Activated naive CD4-positive, alpha-beta T cell treated with anti-CD3 and anti-CD28 coated beads, Interleukin-2, amount 50 U/mL, for 16 hours (primary cell): ENCODE measurements around the gene AXL.
"Not testable (repeated sequence)": the region's sequence is repeated elsewhere in the genome, so short reads cannot be mapped to it uniquely, and the experiment has no call there.

Experiments
- DNase-seq: peaks from one replicate; pipeline ENCODE4 v3.0.0-alpha.2; 2020

AXL gene

DNA sequence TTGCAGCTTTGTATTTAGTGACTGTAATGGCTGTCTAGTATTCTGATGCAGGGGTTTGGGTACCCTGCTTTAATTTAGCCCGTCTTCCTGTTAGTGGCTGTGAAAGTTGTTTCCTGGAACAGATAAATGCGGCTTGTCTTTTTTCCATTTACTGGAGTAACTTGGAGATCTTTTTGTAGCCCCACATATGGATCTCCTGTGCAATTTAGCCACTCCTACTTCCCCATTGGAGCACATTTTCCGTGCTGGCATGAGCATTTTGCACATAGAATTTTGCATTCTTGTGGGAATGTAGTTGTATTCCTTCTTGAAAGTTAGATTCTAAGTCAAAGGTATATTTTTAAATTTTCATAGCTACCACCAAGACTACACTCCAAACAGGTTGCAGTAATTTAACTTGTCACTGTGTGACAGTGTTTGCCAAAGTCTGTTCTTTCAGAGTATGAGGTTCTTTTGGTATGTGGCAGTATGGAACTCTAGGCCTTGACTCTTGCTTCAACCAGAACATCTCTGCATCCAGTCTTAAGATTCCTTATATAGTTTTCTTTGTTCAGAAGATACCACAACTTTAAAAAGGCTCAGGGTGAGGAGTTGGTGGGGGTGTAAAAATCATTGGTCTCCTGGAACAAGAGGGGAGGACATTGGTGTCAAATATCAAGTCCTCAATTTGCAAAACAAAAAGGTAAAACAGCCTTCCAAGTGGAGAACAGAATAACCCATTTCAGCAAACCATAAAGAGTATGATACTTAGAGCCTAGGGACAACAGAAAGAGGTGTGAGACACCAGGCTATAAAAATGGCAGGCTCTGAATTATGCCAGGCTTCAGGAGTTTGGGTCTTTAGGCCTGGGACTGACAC is 69.9 kb downstream of the AXL start:
- DNase-seq: no peak

DNA sequence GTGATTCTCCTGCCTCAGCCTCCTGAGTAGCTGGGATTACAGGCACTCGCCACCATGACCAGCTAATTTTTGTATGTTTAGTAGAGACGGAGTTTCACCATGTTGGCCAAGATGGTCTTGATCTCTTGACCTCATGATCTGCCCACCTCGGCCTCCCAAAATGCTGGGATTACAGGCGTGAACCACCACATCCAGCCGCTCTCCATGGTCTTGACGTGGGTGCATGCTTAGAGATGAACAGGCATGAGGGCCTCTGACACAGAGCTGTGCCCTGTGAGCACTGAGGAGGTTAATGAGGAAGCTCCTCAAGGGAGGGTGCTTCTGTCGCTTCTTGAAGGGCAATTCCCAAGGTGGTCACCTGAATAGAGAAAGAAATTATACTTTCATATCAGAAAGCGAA is 70.8 kb downstream of the AXL start:
- DNase-seq: not testable (repeated sequence)

DNA sequence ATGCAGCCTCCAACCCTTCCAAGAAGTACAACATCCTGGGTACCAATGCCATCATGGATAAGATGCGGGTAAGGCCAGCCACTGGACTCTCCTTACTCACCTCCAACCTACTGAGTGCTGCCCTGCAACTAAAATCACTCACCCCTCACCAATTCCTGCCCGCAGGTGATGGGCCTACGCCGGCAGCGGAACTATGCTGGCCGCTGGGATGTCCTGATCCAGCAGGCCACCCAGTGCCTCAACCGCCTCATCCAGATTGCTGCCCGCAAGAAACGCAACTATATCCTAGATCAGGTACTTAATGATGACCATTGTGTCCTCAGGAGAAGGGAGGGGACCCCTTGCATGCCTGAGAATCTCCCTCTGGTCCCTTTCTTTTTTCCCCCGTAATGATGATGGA is 75.4 kb downstream of the AXL start:
- no peak for DNase-seq

- no peak for DNase-seq
Observed at GRCh38 chr19:41295499-41295898, 76.5 kb downstream of the AXL start.

GRCh38 chr19:41296433-41296871 is 77.4 kb downstream of the AXL start:
- no peak for DNase-seq

DNA sequence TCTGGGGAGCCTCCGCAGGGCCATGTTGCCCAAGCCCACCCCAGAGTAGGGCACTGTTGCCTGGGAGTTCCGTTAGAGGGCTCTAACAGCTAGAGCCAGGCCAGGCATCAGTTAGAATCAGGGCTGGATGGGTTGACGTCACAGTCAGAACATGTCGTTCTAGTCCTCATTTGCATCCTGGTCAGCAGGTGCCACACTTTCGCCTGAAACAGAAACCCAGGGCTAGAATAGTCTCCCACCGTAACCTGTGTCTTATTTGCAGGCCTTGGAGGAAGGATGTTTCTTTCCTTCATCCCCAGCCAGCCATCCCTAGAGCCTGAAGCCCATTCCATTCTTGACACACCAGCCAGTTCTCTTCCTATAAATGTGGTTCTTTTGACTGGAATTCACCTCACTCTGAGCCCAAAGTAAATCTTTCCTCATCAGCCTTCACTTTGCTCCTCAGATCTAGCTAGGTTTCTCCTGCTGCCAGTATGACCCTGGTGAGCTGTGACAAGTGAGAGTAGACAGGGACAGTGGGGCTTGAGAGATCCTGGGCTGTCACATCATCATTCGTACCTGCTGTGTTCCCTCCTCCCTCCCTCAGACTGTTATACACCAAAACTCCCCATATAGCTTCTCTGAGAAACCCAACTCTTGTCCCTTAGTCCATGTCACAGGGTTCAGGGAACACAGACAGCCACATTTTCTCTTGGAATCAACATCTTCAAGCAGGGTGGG is 78.8 kb downstream of the AXL start:
- DNase-seq: no peak

- DNase-seq: no peak
Observed at GRCh38 chr19:41298348-41298964, 79.4 kb downstream of the AXL start.

GRCh38 chr19:41299046-41299754 is 80.2 kb downstream of the AXL start:
- DNase-seq: no peak

- peak; percentile 40 for DNase-seq
Observed at GRCh38 chr19:41299755-41300089, 80.7 kb downstream of the AXL start.

GRCh38 chr19:41300555-41300954 is 81.5 kb downstream of the AXL start:
- DNase-seq: no peak

GRCh38 chr19:41302624-41303351 is 83.8 kb downstream of the AXL start:
- DNase-seq: peak; percentile 58

GRCh38 chr19:41303954-41304353 is 84.9 kb downstream of the AXL start:
- no peak for DNase-seq

DNA sequence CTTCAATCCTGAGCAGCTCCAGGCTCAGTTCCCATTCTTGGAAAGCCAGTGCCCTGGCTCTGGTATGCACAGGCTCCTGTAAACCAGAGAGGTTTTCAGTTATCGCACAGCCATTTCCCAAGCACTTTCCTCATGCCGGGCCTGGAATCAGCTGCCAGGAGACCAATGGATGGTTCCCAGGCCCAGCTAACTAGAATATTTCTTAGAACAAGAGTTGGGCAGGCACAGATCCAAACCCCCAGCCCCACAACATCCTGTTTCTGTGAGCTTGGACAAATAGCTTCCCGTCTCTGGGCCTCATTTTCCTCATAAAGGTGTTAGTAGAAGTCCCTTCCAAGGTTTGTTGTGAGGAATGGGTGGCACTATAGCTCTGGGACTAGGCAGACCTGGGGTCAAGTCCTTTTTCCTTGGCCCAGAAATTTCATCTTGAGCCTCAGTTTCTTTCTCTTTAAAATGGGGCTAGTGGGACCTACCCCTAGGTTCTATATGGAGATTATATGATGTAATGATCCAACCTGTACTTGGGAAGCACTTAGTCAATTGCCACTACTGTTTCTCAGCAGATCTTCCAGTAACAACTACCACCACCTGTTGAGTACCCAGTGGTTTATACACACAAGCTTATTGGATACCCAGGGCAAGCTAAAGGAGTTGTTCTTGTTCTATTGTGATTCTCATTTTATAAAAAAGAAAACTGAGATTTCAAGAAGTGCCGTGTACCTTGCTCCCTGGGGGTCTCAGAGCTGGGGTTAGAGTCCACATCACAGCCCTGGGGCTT is 85.9 kb downstream of the AXL start:
- no peak for DNase-seq

GRCh38 chr19:41305927-41306793 is 87.1 kb downstream of the AXL start:
- no peak for DNase-seq

DNA sequence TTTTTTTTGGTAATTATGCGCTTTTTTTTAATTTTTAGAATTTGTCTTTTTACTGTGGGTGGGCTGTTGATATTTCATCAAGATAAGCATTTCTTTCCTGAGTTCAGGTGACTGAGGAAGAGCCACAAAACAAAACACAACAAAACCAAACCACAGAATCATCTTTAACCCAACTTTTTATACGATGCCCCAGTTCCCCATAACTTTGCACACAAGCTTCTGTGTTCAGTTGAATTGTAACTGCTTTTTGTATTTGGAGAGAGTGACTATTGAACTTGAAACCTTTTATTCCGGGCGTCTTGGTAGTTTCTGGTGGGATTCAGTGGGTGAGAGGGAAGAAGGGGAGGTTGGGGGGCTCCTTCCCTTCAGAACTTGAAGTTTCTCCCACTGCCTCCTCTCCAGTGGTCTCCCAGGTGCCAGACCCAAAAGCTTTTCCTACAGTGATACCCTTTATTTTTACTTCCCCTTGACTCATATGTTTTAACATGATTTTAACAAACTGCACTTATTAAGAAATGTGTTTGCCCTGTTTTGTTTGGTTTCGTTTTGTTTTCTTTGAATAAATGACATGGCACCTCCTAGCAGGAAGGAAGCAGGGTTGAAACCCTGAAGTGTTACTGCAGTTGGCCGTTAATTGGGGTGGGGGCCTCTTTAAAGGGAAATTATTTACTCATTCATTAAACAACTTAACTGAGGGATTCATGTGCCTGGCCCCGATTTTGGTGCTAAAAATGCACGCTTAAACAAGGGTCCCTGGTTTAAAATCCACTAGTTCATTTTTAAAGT is 88.3 kb downstream of the AXL start:
- DNase-seq: no peak

GRCh38 chr19:41307954-41308449 is 89.0 kb downstream of the AXL start:
- no peak for DNase-seq

DNA sequence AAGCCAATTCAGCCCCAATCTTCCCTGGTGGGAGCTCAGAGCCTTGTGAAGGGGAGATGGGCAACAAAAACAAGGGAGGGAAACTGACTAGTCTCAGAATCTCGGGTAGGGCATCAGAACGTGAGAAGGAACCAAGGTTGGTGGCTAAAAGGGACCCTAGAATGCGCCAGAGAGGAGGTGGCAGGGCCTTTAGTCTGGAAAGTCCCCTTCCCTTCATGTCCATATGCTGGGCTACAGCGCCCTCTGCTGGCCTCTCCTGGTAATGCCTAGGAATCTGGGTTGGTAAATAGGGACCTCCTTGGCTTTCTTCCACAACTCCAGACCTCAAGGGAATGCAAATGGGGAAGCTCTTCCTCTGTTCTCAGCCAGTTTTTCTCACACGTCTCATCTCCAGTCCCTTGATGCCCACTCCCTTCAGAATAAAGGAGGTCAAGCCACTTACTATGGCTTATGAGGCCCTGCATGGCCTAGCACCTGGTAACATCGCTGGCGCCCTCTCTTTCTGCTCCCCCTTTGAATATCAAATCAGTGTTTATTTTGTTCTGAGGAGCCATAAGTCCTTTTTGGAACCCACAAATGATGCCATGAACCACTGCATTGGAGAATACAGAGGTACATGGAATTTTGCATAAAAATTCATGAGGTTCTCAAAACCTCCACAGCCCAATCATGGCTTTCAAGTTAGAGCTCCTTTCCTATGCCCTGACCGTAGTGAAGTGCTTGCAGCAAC is 89.6 kb downstream of the AXL start:
- DNase-seq: peak; percentile 90

DNA sequence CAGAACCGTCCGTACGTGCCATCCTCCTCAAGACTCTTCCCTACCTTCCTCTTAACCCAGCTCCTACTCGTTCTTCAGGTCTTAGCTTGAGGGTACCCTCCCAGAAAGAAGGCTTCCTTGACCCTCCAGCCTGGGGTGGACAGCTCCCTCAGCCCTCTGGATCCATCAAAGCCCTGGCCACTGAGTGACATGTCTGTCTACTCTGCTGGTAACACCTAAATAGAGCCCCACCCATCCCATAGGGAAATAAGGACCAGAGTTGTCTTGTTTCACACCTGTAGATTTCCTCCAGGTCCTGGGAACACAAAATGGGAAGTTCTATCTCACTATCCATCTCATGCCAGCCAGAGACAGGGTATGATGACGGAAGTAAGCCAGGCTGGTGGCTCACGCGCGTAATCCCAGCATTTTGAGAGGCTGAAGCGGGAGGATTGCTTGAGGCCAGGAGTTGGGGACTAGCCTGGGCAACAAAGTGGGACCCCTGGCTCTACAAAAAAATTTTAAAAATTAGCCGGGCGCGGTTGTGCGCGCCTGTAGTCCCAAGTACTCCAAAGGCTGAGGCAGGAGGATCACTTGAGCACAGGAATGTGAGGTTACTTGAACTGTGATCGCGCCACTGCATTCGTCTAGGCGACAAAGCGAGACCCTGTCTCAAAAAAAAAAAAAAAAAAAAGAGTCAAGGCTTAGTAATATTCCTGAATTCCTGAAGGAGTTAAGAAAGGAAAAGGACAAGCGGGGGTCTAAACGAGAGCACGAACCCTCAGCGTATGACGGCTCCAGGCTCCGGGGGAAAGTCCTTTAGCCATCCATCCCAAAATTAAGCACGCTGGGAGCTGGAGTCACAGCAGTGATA is 90.4 kb downstream of the AXL start:
- no peak for DNase-seq
